Parathyroid adenoma (tissue), 2 donors: ENCODE measurements around the gene RBKS.

Experiments used
- H2AFZ ChIP-seq: fragments of 300-600 bp; sonication (generic); one replicate; pipeline ENCODE4 v1.7.0; 2017; ENCODE audit warnings: antibody characterized with exemption, mild to moderate bottlenecking
- H3K27ac ChIP-seq: fragments of 300-600 bp; sonication (generic); one replicate; pipeline ENCODE4 v1.7.0; 2017
- H3K27me3 ChIP-seq: fragments of 300-600 bp; sonication (generic); one replicate; pipeline ENCODE4 v1.7.0; 2017; ENCODE audit warnings: low read length; ENCODE audit not compliant: control insufficient read depth, insufficient read depth
- H3K36me3 ChIP-seq: fragments of 300-600 bp; sonication (generic); one replicate; pipeline ENCODE4 v1.7.0; 2017; ENCODE audit warnings: low read length; ENCODE audit not compliant: control insufficient read depth, insufficient read depth
- H3K4me1 ChIP-seq: fragments of 300-600 bp; sonication (generic); one replicate; pipeline ENCODE4 v1.7.0; 2017; ENCODE audit warnings: control low read depth
- H3K4me2 ChIP-seq: fragments of 300-600 bp; sonication (generic); one replicate; pipeline ENCODE4 v1.7.0; 2017; ENCODE audit warnings: low read length
- H3K4me3 ChIP-seq: fragments of 300-600 bp; sonication (generic); one replicate; pipeline ENCODE4 v1.7.0; 2017; ENCODE audit warnings: low read depth, low read length
- H3K79me2 ChIP-seq: fragments of 300-600 bp; sonication (generic); one replicate; pipeline ENCODE4 v1.7.0; 2017; ENCODE audit warnings: control low read depth
- H3K9ac ChIP-seq: fragments of 300-600 bp; sonication (generic); one replicate; pipeline ENCODE4 v1.7.0; 2017; ENCODE audit warnings: mild to moderate bottlenecking
- H3K9me3 ChIP-seq: fragments of 300-600 bp; sonication (generic); one replicate; pipeline ENCODE4 v1.7.0; 2017; ENCODE audit warnings: low read length; ENCODE audit not compliant: control insufficient read depth
- TF ChIP-seq, protein P1 (sequence below): fragments of 300-600 bp; sonication (generic); IDR thresholded peaks from one replicate; pipeline ENCODE4 v1.7.0; 2017; ENCODE audit warnings: antibody characterized with exemption, mild to moderate bottlenecking
- donor health status: primary hyperparathyroidism.

RBKS gene

DNA sequence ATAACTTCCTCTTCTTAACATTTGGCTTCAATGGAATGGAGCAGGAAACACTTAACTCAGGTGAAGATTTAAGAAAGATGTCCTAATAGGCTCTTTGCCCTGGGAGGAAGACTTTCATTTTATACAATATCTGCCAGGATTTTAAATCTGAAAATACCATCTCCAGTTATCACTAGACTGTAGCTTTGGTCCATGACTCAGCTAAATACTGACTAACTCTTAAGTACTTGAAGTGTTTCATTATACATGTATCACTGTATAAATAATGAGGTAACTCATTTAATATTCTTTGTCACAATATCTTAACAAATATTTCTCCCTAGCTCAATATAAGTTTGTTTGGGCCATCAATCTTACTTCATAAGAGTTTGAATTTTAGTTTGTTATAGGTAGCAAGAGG is 34.7 kb downstream of the RBKS start:
- Histone ChIP-seq H3K36me3 (no peaks in the 10 kb centered on the region), H3K4me2 (no peak overlapping the region), H3K9ac (no peak overlapping the region), H2AFZ (no peak overlapping the region), H3K4me1 (peaks cover 7% of the 10 kb centered on the region), H3K27me3 (no peaks in the 10 kb centered on the region), H3K4me3 (no peak overlapping the region), H3K27ac (no peak overlapping the region), H3K79me2 (no peaks in the 10 kb centered on the region), H3K9me3 (no peaks in the 10 kb centered on the region)
- TF ChIP-seq, protein P1, sequence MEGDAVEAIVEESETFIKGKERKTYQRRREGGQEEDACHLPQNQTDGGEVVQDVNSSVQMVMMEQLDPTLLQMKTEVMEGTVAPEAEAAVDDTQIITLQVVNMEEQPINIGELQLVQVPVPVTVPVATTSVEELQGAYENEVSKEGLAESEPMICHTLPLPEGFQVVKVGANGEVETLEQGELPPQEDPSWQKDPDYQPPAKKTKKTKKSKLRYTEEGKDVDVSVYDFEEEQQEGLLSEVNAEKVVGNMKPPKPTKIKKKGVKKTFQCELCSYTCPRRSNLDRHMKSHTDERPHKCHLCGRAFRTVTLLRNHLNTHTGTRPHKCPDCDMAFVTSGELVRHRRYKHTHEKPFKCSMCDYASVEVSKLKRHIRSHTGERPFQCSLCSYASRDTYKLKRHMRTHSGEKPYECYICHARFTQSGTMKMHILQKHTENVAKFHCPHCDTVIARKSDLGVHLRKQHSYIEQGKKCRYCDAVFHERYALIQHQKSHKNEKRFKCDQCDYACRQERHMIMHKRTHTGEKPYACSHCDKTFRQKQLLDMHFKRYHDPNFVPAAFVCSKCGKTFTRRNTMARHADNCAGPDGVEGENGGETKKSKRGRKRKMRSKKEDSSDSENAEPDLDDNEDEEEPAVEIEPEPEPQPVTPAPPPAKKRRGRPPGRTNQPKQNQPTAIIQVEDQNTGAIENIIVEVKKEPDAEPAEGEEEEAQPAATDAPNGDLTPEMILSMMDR = no peak

DNA sequence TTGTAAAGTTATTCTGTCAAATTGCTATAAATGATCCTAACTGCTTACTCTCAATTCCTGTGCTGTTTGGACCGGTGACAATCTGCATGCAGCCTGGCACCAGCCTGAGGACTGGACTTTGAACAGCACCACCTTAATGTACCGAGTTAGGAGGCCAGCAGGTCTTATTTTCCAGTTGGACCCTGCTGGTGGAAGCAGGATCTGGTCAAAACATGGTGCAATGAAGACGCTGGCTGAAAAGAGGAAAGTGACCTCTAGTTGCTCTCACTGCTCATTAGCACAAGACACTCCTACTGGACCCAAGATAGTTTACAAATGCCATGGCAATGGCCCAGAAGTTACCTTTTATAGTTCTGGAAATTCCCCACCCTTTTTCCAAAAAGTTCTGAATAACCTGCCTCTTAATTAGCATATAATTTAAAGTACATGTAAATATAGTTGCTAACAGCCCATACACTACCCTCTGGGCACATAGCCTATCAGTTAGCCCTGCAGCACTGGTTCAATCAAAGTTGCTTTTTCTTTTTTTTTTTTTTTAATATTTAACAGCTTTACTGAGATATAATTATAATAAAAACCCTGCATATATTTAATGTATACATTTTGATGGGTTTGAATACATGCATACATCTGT is 35.8 kb downstream of the RBKS start:
- Histone ChIP-seq H3K9me3 (no peaks in the 10 kb centered on the region), H3K4me1 (peaks cover 7% of the 10 kb centered on the region), H2AFZ (no peak overlapping the region), H3K9ac (no peak overlapping the region), H3K79me2 (no peaks in the 10 kb centered on the region), H3K4me3 (no peak overlapping the region), H3K27me3 (no peaks in the 10 kb centered on the region), H3K4me2 (no peak overlapping the region), H3K27ac (no peak overlapping the region), H3K36me3 (no peaks in the 10 kb centered on the region)
- TF ChIP-seq, protein P1 = no peak

DNA sequence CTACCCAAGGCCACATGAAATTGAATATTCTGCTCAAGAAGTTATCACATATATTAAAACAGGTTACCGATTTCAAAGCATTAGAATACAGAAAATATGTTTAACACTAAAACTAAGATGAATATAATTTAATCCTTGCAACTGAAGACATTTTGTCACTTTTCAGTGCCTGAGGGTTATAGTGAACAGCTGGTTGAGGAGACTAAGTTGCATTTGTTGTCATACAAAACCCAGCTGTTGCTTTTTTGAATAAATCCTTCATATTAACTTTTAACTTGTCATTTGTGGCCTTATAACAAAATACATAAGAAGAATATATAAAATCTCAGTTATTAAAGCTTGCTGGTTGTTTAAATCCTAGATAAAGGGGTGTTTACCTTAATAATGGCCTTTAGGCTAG is 37.5 kb downstream of the RBKS start:
- H3K4me2 ChIP-seq = no peak overlapping the region
- H3K4me3 ChIP-seq = no peak overlapping the region
- H3K4me1 ChIP-seq = peaks cover 7% of the 10 kb centered on the region
- H3K9me3 ChIP-seq = no peaks in the 10 kb centered on the region
- no peak overlapping the region for H3K27ac ChIP-seq
- no peaks in the 10 kb centered on the region for H3K36me3 ChIP-seq
- no peaks in the 10 kb centered on the region for H3K79me2 ChIP-seq
- TF ChIP-seq, protein P1 = no peak
- no peaks in the 10 kb centered on the region for H3K27me3 ChIP-seq
- no peak overlapping the region for H3K9ac ChIP-seq
- H2AFZ ChIP-seq = no peak overlapping the region

DNA sequence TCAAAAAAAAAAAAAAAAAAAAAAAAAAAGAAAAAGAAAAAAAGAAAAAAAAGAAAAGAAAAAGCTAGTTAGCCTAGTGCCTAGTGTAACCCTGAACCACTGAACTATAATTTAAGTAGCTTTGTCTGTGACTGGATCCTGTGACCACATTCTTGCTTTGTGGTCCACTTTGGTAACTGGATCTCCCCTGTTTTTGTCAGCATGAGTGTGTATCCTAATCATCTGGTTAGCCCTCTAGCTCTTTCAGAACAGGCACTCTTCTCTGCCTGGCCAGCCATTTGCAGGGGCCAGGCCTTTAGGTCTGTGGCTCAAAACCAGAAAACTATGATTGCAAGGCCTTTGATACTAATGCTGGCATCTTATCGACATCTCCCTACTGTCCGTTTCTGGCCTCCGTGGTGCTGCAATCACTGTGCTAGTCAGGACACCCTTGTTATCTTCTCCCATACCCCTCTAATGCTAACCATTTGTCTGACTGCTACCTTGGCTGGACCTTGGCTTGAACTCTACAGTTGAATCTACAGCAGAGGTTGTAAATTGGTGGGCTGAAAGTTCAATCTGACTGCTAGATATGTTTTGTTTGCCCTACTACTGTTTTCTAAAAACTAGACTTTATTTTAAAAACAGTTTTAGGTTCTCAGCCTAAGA is 40.5 kb downstream of the RBKS start:
- H3K9me3 ChIP-seq = no peaks in the 10 kb centered on the region
- TF ChIP-seq, protein P1 = no peak
- H2AFZ ChIP-seq = no peak overlapping the region
- no peak overlapping the region for H3K27ac ChIP-seq
- no peak overlapping the region for H3K4me3 ChIP-seq
- no peaks in the 10 kb centered on the region for H3K36me3 ChIP-seq
- H3K4me2 ChIP-seq = no peak overlapping the region
- no peak overlapping the region for H3K9ac ChIP-seq
- no peaks in the 10 kb centered on the region for H3K79me2 ChIP-seq
- no peaks in the 10 kb centered on the region for H3K27me3 ChIP-seq
- no peaks in the 10 kb centered on the region for H3K4me1 ChIP-seq

DNA sequence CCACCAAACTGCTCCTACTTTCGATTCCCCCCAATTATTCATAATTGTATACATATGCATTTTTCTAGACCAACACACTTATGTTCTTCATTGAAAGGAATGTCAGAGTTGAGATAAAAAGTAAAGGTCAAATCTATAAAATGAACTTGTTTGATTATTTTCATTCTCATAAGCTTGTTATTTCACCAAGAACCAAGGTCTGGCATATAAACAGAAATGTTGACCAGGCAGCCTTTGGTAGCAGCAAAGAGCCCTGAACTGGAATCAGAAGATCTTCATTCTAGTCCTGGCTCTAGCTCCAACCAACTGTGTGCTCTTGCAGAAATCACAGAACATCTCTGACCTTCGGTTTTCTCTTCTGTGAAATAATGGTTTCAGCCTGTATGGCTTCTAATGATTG is 42.9 kb downstream of the RBKS start:
- no peaks in the 10 kb centered on the region for H3K36me3 ChIP-seq
- no peaks in the 10 kb centered on the region for H3K79me2 ChIP-seq
- no peaks in the 10 kb centered on the region for H3K9me3 ChIP-seq
- H3K4me3 ChIP-seq = no peak overlapping the region
- no peak overlapping the region for H2AFZ ChIP-seq
- no peak overlapping the region for H3K4me2 ChIP-seq
- no peak overlapping the region for H3K9ac ChIP-seq
- TF ChIP-seq, protein P1 = no peak
- H3K27ac ChIP-seq = no peak overlapping the region
- no peaks in the 10 kb centered on the region for H3K27me3 ChIP-seq
- no peaks in the 10 kb centered on the region for H3K4me1 ChIP-seq
